Cortex of kidney (tissue), 1 donor: Measurements from ENCODE around the gene TBCEL.
"Not testable (repeated sequence)": the region's sequence is repeated elsewhere in the genome, so short reads cannot be mapped to it uniquely, and the experiment has no call there.

Source experiments
- DNase-seq: peaks from one replicate; lab custom pipeline; 2025; lab: John Stamatoyannopoulos, UW

The TBCEL gene

DNA sequence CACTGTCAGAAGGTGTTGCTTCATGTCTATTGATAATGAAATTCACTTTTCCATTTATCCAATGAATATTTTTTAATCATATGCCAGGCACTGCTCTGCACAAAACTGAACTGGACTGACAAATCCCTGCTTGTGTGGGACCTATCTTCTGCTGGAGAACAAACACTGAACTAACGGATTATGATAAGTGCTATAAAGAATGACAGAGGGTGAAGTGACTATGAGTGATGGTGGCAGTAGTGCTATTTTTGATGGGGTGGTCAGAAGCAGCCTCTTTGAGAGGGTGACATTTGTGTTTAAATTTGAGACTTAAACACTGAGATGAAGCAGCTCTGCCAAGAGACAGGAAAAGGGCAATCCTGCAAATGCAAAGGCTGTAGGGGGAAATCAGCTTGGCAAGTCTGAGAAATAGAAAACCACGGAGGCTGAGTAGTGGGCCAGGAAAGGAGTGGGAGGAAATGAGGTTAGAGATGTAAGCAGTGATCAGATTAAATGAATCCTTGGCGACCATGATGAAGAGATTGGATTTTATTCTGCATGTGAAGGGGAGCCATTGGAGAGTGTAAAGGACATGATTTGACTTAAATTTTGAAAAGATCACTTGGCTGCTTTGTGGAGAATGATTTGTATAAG, 6.0 kb downstream of the TBCEL start:
- no peak for DNase-seq

DNA sequence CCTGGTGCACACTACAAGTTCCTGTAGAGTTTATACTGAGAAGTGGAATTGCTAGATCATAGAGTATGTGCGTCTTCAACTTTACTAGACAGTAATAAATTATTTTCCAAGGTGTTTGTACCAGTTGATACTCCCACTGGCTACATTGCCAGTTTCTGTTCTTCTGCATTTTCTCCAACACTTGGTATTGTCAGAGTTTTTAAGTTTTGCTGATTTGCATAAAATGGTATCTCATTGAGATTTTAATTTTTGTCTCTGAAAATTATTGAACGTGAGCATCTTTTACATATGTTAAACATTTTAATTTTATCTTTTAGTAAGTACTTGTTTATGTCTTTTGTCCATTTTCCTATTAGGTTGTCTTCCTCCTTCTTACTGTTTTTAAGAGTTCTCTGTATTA, 7.3 kb downstream of the TBCEL start:
- DNase-seq: no peak

DNA sequence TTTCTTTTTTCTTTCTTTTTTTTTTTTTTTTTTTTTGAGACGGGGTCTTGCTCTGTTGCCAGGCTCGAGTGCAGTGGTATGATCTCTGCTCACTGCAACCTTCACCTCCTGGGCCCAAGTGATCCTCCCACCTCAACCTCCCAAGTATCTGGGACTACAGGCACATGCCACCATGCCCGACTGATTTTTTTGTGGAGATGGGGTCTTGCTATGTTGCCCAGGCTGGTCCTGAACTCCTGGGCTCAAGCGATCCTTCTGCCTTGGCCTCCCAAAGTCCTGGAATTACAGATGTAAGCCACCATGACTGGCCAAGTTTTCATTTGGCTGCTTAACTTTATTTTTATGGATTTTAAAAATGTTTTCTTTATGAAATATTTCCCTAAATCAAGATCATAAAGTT, 7.7 kb downstream of the TBCEL start:
- not testable (repeated sequence) for DNase-seq

DNA sequence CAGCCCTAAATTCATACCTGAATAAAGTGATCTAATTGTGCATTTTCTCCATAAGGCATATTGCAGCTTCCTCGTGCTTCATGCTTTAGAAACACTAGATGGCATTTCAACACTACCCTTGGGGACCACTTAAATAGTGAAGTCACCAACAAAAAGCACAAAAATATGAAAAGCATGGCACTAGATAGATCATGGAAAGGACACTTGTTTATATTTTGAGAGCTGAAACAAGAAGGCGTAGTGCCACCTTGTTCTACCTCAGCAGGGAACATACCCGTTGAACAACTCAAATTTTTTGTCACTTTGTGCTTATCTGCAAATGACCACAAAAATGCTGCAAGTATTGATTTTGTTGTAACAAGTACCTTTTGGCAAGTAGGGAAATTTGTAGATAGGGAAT, 8.6 kb downstream of the TBCEL start:
- no peak for DNase-seq

GRCh38 chr11:121033635-121034034, 9.7 kb downstream of the TBCEL start:
- DNase-seq: no peak

DNA sequence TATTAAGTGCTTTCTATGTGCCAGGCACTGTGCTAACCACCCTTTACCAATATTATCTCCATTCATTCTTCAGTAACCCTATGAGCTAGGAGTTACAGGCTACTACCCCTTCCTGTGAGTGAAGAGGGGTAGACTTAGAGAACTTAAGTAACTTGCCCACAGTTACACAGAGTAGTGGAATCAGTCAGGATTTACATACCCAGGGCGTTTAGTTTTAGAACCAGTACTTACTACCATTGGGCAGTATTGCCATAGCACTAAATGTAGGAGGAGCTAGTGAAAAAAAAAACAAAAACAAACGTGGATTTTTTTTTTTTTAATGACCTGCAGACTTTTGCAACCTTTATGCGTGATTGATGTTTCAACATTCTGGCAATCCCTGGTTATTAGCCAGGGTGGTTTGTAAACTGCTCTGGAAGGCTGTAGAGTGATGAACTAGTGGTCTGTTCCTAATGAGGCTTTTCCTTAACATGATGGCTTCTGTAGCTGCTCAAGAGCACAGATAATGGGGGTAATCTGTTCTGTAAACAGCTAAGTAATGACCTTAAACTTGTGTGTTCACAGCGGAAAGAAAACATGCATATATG, 11.4 kb downstream of the TBCEL start:
- DNase-seq: no peak

DNA sequence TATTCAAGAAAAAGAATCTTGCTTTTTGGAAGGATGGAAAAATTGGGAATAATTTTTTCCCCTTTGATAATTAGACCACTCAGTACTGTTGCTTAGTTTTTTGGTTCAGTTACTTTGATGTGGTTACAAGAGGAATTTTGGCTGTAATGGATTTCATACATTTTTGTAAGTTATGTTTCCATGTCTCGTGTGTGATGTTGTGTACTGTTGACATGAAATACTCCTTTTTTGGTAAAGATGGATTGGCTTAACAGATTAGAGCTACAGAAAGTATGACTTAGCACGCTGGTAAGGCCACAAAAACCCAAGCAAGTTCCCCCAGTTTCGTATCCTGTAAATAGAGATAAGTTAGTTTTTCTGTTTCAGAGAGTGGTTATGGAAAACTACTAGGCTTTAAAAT, 11.9 kb downstream of the TBCEL start:
- no peak for DNase-seq

GRCh38 chr11:121037016-121037415, 13.1 kb downstream of the TBCEL start:
- DNase-seq: no peak

- no peak for DNase-seq
Observed at GRCh38 chr11:121038648-121039409, 14.9 kb downstream of the TBCEL start.

GRCh38 chr11:121039971-121040613, 16.2 kb downstream of the TBCEL start:
- no peak for DNase-seq

GRCh38 chr11:121040614-121041002, 16.7 kb downstream of the TBCEL start:
- DNase-seq: no peak

- DNase-seq: no peak
Observed at GRCh38 chr11:121041072-121041471, 17.2 kb downstream of the TBCEL start.

DNA sequence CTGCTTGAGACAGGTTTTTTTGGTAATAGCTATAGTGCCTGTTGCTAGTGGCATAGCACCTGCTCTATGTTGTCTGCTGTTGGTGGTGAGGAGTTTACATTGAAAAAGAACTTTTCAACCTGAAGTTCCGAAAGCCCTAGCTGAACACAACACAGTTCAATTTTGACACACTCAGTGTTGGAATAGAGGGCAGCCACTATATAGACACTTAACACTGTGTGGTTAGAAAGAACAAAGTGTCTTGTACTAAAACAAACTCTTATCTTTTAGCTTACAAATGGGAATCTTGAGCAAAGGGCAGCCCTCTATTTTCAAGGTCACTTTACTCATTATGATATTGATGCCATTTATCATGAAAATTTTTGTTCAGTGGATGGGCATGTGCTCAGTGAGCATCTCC, 18.4 kb downstream of the TBCEL start:
- DNase-seq: no peak

DNA sequence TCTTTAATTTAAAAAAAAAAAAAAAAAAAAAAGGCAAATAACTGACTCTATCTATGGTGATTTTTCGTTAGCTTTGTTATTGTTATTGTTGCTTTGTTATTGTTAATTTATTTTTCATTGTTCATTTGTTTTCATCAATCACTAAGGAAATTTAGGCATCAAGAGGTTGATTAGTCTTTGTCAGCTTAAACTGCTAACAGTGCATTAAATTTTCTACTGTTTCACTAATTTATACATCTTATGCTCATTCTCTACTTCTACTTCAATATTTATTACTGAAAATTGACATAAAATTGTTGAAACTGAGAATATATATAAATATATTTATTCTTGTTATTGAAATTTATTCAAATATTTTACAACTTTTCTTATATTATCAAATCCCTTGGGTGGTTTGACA, 24.0 kb downstream of the TBCEL start:
- no peak for DNase-seq

DNA sequence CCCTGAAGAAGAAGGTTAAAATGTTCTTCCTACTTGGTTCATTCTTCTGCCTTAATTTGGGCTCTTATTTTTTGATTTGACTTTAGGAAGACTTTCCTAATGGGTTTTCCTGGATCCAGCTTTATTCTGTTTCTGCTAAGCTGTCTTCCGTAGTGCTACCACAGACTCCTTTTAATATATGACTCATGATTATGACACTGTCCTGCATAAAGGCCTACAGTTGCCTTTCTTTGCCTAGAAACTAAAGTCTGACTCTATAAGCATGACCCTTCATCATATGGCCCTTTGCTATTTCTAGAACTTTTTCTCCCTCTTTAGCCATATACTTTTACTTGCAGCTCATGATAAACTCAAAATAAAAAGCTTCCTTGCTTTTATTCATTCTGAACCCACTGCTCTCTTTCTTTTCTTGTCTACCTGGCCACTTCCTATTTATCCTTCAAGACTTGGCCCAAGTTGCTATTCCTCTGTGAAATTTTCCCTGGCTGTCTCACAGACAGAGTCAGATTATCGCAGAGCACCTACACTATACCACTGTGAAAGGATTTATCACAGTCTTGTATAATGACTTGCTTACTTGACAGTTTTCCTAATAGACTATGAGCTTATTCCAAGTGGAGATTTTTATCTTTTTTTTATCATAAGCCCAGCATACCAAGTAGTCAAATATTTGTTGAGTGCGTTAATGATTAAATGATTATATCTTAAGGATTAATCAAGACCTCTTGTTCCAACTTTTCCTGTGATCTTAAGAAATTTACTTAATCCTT, 24.7 kb downstream of the TBCEL start:
- no peak for DNase-seq

DNA sequence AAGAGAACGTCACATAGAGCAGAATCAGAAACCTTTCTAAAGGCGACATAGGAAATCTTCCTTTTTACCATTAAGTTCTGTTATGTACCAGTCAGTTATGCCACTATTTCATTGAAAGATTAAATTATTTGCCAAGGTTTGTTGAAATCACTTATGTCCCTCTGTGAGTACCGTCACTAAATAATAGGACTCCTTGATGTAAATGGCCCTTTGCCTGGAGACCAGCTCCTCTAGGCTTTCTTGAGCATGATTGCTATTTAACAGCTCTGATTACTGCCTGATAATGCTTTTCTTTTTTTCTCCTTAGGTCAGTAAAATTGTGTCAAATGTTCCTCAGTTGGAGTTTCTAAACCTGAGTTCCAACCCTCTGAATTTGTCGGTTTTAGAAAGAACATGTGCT, 29.3 kb downstream of the TBCEL start:
- DNase-seq: no peak

DNA sequence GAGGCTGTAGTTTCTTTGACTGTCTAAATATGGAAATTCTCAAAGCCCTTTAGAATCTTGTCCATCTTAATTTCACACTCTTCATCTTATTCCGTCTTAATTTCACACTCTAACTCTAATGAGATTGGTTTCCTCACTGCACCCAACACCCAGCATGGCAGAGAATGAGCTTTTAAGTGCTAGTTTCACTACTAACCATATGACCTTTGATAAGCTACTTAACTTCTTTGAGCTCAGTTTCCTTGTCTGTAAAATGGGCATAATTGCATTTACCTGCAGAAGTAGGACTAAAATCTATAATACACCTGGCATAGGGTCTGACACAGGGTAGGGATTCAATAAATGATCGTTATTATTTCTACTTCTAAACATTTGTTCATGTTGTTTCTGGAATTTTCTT, 30.4 kb downstream of the TBCEL start:
- DNase-seq: no peak

- no peak for DNase-seq
Observed at GRCh38 chr11:121055076-121055475, 31.2 kb downstream of the TBCEL start.

DNA sequence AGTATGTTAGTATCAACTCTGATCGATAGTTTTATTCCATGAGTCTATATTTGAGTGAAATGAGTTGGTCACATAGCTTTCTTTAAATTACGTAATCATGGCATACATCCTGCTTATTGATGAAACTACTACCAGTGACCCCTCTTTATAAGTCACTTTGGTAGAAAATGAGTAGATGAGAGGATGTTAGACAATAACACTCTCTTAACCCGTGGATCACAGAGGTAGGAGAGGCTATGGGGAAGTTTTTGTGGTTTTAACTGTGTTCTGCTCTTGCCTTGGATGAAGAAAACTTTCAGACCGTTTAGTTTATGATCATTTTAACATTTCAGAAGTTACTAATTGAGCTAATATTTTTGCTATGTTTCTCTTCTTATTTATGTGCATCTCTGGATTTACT, 34.0 kb downstream of the TBCEL start:
- DNase-seq: no peak

- DNase-seq: no peak
Observed at GRCh38 chr11:121058941-121059340, 35.0 kb downstream of the TBCEL start.

DNA sequence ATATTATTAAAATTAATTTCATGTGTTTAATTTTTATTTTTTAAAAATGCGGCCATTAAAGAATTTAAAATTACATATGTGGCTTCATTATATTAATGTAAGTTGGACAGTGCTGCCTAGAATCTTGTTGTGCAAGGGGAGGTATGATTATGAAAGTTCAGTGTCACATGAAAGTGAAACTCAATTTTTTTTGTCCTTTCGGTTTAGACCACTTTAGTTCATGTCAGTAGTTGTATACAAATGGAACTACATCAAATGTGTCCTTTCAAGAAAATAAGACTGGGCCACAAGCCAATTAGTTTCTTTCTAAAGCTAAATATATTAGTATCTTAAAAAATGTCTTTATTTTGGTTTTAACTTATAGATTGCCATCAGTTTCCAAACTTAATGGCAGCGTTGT, 35.7 kb downstream of the TBCEL start:
- no peak for DNase-seq

DNA sequence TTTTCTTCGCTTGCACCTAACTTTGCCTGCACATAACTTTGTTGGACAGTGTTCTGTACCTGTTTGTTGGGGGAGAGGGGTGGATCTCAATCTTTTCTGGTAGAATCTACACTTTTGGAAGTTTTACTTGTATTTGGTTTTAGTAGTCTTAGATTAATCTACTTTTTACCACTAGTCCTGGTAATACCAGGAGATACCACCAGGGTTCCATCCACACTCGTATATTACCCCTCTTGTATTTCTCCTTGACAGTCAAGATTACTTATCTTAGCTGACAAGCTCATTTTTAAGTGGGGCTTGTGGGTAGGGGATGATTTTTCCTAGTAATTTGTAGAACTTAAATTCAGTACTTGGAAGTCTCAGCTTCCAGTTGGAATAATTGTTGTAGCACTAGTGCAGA, 39.8 kb downstream of the TBCEL start:
- no peak for DNase-seq
